Neural cell (in vitro differentiated cells): Measurements from ENCODE around the gene TMED3. TPM values are rescaled to one million over a fixed set of nuclear protein-coding genes. Genes with fewer than 3 reads are reported as not detected.

Experiments used
- H2AFZ ChIP-seq: fragments of 200-600, 300-800 bp; sonication (generic), shearing (Covaris generic); 2 replicates; pipeline ENCODE4 v1.6.0; 2014; ENCODE audit warnings: low read depth, mild to moderate bottlenecking, antibody characterized with exemption, low read length, moderate library complexity
- H3F3A ChIP-seq: fragments of 200-600 bp; shearing (Covaris generic); 2 replicates; pipeline ENCODE4 v1.6.1; 2016; ENCODE audit warnings: mild to moderate bottlenecking, moderate library complexity, mixed read lengths, antibody characterized with exemption, low read length; ENCODE audit not compliant: insufficient read depth, poor library complexity, severe bottlenecking
- H3K27ac ChIP-seq: fragments of 200-600, 300-800 bp; sonication (generic), shearing (Covaris generic); 2 replicates; pipeline ENCODE4 v1.5.1; 2014; ENCODE audit warnings: mild to moderate bottlenecking, low read length, moderate library complexity
- H3K27me3 ChIP-seq: fragments of 300-800, 200-600 bp; sonication (generic), shearing (Covaris generic); 2 replicates; pipeline ENCODE4 v1.6.0; 2014; ENCODE audit warnings: mild to moderate bottlenecking, low read depth, low read length, moderate library complexity; ENCODE audit not compliant: insufficient read depth
- H3K36me3 ChIP-seq: fragments of 300-800, 200-600 bp; sonication (generic), shearing (Covaris generic); 2 replicates; pipeline ENCODE4 v1.5.1; 2014; ENCODE audit warnings: mild to moderate bottlenecking, antibody characterized with exemption, low read length, moderate library complexity; ENCODE audit not compliant: insufficient read depth
- H3K4me2 ChIP-seq: fragments of 300-800, 200-600 bp; sonication (generic), shearing (Covaris generic); 2 replicates; pipeline ENCODE4 v1.6.0; 2014; ENCODE audit warnings: mild to moderate bottlenecking, low read length
- H3K4me3 ChIP-seq: fragments of 300-800, 200-600 bp; sonication (generic), shearing (Covaris generic); 2 replicates; pipeline ENCODE4 v1.5.1; 2014; ENCODE audit warnings: mild to moderate bottlenecking, low read length, moderate library complexity
- H3K79me2 ChIP-seq: fragments of 200-600 bp; shearing (Covaris generic); replicated peaks from 2 replicates; pipeline ENCODE4 v1.6.0; 2014; ENCODE audit warnings: mild to moderate bottlenecking, low read length, moderate library complexity; ENCODE audit not compliant: insufficient read depth
- H3K9ac ChIP-seq: fragments of 300-800, 200-600 bp; sonication (generic), shearing (Covaris generic); 2 replicates; pipeline ENCODE4 v1.6.1; 2016; ENCODE audit warnings: mild to moderate bottlenecking, low read length, mixed read lengths
- H3K9me2 ChIP-seq: fragments of 200-600 bp; shearing (Covaris generic); 2 replicates; pipeline ENCODE4 v1.6.1; 2016; ENCODE audit warnings: mild to moderate bottlenecking, low read length, mixed read lengths; ENCODE audit not compliant: insufficient read depth
- H3K9me3 ChIP-seq: fragments of 200-600, 300-800 bp; sonication (generic), shearing (Covaris generic); 2 replicates; pipeline ENCODE4 v1.6.1; 2016; ENCODE audit warnings: mild to moderate bottlenecking, mixed run types, low read length, moderate library complexity, mixed read lengths
- H4K20me1 ChIP-seq: fragments of 200-600 bp; shearing (Covaris generic); 2 replicates; pipeline ENCODE4 v1.6.1; 2016; ENCODE audit warnings: mild to moderate bottlenecking, mixed run types; ENCODE audit not compliant: insufficient read depth
- EP300 ChIP-seq: fragments of 450-650 bp; conservative IDR thresholded peaks from 2 replicates; pipeline ENCODE4 v1.6.1; 2014; ENCODE audit warnings: antibody characterized with exemption, mild to moderate bottlenecking, moderate library complexity; ENCODE audit not compliant: poor library complexity, severe bottlenecking
- EZH2 ChIP-seq: fragments of 200-600, 300-800 bp; shearing (Covaris generic), sonication (generic); IDR thresholded peaks from 2 replicates; pipeline ENCODE4 v1.6.1; 2014; ENCODE audit warnings: antibody characterized with exemption, low read length, borderline replicate concordance, mild to moderate bottlenecking; ENCODE audit not compliant: insufficient read depth, poor library complexity, severe bottlenecking
- MXI1 ChIP-seq: fragments of 450-650 bp; conservative IDR thresholded peaks from 2 replicates; pipeline ENCODE4 v1.6.1; 2014; ENCODE audit warnings: antibody characterized with exemption, mild to moderate bottlenecking; ENCODE audit not compliant: poor library complexity, severe bottlenecking
- POLR2AphosphoS5 ChIP-seq: IDR thresholded peaks from 2 replicates; pipeline ENCODE4 v1.6.1; 2012
- RAD21 ChIP-seq: fragments of 450-650 bp; conservative IDR thresholded peaks from 2 replicates; pipeline ENCODE4 v1.6.1; 2014; ENCODE audit warnings: antibody characterized with exemption, mild to moderate bottlenecking, moderate library complexity
- SMC3 ChIP-seq: fragments of 450-650 bp; conservative IDR thresholded peaks from 2 replicates; pipeline ENCODE4 v1.6.1; 2014; ENCODE audit warnings: antibody characterized with exemption, mild to moderate bottlenecking, moderate library complexity; ENCODE audit not compliant: poor library complexity
- TAF1 ChIP-seq: IDR thresholded peaks from 2 replicates; pipeline ENCODE4 v1.6.1; 2012; ENCODE audit warnings: low read depth
- polyA plus RNA-seq: library from polyadenylated mRNA; depleted of rRNA; stranded (reverse); fragments of >200 nt; gene quantifications from 2 replicates; pipeline ENCODE4 v1.2.3, GENCODE V29; 2014
- TF ChIP-seq, protein P1 (sequence below): fragments of 450-650 bp; IDR thresholded peaks from 2 replicates; pipeline ENCODE4 v1.5.1; 2014; ENCODE audit warnings: antibody characterized with exemption, mild to moderate bottlenecking, moderate library complexity; ENCODE audit not compliant: poor library complexity, severe bottlenecking
- TF ChIP-seq, protein P2 (sequence below): IDR thresholded peaks from 2 replicates; pipeline ENCODE4 v1.6.1; 2012; ENCODE audit warnings: borderline replicate concordance

The TMED3 gene
- polyA plus RNA-seq, 1 donor from 2014 or later, result 83.5 TPM

DNA sequence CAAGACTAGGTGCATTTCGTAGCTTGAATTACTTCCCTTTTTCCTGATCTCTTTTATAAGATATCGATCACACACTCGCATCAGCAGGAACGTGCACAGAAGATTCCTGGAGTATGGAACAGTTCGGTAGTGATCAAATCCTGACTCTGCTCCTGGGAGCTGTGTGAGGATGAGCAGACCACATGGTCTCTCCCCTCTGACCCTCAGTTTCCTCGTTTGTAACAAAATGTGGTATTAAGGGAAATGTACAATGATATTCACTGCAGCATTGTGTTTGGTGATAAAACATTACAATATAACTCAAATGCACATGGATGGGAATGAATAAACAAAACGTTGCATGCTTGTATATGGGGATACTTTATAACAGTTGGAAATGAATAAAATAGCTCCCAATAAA, 26.7 kb downstream of the TMED3 start:
- Histone ChIP-seq H3K9me3 (no peaks in the 10 kb centered on the region), H3K36me3 (no peaks in the 10 kb centered on the region), H3K4me3 (no peak overlapping the region), H3K27ac (no peak overlapping the region), H3F3A (no peaks in the 10 kb centered on the region), H2AFZ (no peak overlapping the region), H3K9me2 (no peaks in the 10 kb centered on the region), H4K20me1 (no peaks in the 10 kb centered on the region), H3K79me2 (no peaks in the 10 kb centered on the region), H3K9ac (no peak overlapping the region), H3K27me3 (no peaks in the 10 kb centered on the region), H3K4me2 (no peak overlapping the region)
- TF ChIP-seq POLR2AphosphoS5 (no peak), RAD21 (no peak), TAF1 (no peak), SMC3 (no peak), MXI1 (no peak), EZH2 (no peak), EP300 (no peak)
- TF ChIP-seq, protein P1, sequence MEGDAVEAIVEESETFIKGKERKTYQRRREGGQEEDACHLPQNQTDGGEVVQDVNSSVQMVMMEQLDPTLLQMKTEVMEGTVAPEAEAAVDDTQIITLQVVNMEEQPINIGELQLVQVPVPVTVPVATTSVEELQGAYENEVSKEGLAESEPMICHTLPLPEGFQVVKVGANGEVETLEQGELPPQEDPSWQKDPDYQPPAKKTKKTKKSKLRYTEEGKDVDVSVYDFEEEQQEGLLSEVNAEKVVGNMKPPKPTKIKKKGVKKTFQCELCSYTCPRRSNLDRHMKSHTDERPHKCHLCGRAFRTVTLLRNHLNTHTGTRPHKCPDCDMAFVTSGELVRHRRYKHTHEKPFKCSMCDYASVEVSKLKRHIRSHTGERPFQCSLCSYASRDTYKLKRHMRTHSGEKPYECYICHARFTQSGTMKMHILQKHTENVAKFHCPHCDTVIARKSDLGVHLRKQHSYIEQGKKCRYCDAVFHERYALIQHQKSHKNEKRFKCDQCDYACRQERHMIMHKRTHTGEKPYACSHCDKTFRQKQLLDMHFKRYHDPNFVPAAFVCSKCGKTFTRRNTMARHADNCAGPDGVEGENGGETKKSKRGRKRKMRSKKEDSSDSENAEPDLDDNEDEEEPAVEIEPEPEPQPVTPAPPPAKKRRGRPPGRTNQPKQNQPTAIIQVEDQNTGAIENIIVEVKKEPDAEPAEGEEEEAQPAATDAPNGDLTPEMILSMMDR, result no peak
- TF ChIP-seq, protein P2, sequence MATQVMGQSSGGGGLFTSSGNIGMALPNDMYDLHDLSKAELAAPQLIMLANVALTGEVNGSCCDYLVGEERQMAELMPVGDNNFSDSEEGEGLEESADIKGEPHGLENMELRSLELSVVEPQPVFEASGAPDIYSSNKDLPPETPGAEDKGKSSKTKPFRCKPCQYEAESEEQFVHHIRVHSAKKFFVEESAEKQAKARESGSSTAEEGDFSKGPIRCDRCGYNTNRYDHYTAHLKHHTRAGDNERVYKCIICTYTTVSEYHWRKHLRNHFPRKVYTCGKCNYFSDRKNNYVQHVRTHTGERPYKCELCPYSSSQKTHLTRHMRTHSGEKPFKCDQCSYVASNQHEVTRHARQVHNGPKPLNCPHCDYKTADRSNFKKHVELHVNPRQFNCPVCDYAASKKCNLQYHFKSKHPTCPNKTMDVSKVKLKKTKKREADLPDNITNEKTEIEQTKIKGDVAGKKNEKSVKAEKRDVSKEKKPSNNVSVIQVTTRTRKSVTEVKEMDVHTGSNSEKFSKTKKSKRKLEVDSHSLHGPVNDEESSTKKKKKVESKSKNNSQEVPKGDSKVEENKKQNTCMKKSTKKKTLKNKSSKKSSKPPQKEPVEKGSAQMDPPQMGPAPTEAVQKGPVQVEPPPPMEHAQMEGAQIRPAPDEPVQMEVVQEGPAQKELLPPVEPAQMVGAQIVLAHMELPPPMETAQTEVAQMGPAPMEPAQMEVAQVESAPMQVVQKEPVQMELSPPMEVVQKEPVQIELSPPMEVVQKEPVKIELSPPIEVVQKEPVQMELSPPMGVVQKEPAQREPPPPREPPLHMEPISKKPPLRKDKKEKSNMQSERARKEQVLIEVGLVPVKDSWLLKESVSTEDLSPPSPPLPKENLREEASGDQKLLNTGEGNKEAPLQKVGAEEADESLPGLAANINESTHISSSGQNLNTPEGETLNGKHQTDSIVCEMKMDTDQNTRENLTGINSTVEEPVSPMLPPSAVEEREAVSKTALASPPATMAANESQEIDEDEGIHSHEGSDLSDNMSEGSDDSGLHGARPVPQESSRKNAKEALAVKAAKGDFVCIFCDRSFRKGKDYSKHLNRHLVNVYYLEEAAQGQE, result no peak

DNA sequence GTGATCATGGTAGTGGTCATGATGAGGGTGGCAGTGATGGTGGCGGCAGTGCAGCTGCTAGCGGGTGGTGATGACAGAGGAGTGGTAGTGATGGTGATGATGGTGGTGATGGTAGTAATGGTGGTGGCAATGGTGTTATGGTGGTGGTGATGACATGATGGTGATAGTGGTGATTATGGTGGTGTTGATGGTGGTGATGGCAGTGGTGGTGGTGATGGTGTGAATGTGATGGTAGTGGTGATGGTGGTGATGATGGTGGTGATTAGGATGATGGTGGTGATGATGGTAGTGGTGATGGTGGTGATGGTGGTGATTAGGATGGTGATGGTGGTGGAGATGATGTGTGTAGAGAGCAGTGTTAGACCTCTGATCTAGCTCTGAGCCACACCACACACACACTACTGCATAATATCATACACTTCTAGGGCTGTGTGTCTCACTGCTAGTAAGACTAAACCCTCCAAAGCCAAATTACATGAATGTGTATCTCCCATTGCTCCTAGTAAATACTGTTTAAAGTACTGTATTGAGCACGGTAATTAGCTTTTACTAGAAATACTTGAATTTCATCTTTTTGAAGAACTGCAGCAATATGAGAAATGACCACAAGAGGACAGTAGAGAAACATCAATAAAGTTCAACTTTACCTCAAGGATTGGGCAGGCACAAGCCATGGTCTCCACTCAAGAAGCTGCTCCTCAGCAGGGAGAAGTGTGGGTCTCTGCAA, 28.8 kb downstream of the TMED3 start:
- Histone ChIP-seq H3K9me2 (no peaks in the 10 kb centered on the region), H3K27ac (no peak overlapping the region), H3K4me3 (no peak overlapping the region), H3K4me2 (no peak overlapping the region), H3K27me3 (no peaks in the 10 kb centered on the region), H3K9me3 (no peaks in the 10 kb centered on the region), H3K9ac (no peak overlapping the region), H4K20me1 (no peaks in the 10 kb centered on the region), H3F3A (no peaks in the 10 kb centered on the region), H3K36me3 (no peaks in the 10 kb centered on the region), H3K79me2 (no peaks in the 10 kb centered on the region), H2AFZ (no peak overlapping the region)
- TF ChIP-seq TAF1 (no peak), SMC3 (peak; percentile 82), EZH2 (no peak), MXI1 (no peak), EP300 (no peak), POLR2AphosphoS5 (no peak), RAD21 (peak; percentile 86)
- TF ChIP-seq, protein P2, result no peak
- TF ChIP-seq, protein P1, result peak; percentile 87
